Activated CD4-positive, CD25-positive, alpha-beta regulatory T cell (primary cell): ENCODE results near the gene PDGFA.

Experiments
- DNase-seq, 4 experiments: peaks; one replicate each; lab custom pipeline; 2025; lab: John Stamatoyannopoulos, UW

PDGFA gene

DNA sequence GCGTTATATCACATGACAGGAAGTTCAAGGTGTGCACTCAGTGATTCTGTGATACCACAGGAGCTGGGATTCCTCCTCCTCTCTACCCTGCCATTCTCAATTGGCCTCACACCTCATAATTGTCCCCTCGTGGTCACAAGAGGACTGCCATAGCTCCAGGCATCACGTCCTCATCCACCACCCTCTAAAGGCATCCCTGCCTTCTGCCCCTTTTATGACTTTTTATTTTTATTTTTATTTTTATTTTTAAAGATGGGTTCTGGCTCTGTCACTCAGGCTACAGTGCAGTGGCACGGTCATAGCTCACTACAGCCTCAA, 47.0 kb downstream of the PDGFA start:
- no peak for DNase-seq

DNA sequence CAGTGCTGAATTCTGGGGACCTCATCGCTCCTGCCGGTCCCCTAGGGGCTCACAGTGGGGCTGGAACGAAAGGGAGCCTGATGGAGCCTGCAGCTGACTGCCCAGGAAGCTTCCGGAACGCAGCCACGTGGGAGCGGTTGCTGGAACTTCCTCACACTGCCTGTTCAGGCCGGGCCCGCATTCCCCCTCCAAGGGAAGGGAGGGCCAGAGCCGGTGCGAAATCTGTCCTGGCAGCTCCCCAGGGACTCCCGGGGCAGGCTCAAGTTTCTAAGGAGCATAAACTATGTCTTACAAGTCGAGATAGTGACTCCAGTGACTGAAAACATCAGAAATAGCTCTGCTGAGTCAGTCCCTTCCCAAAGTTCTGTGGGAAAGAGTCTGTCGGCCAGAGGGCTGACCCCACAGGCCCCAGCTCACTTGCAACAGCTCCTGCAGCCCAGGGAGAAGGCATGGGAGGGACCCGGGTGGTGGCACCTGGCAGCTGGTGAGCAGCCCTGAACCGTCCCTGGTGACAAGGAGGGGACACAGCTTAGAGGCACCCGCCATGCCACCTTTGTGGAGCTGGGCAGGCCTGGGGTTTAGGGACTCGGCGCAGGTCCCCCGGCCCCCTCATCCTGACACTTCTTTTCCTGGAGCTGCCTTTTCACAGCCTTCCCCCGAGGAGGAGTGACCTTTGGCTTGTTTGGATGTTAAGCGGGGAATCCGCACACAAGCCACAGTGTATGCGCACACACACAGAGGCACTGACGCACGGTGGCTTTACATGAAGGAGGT, 47.6 kb downstream of the PDGFA start:
- DNase-seq: no peak

DNA sequence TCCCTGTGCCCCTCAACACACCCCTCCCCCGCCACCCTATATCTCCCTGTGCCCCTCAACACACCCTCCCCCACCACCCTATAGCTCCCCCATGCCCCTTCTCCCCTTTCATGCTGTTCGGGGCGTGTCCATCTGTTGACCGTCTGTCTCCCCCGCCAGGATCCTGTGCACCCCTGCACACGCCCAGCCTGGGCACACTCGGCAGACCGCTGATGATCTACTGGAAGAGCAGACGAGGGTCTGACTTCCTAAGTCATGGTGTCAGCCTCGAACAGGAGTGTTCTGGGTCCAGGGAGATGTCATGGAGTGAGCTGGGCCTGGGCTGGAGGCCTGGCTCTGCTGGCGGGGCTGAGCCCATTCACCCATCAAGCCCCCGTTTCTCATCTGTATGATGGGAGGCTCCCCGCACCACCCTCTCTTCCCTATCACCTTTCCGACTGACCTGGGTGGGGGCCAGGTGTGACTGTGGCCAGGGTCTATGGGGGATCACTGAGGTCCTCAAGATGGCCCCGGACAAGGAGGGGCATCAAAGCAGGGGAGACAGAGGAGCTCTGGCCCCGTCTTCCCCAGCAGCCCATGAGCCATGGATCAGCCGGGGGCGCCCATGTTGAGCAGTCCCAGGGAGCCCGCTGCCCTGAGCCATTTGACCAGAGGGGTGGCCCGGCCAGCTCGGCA, 48.3 kb downstream of the PDGFA start:
- DNase-seq: no peak

DNA sequence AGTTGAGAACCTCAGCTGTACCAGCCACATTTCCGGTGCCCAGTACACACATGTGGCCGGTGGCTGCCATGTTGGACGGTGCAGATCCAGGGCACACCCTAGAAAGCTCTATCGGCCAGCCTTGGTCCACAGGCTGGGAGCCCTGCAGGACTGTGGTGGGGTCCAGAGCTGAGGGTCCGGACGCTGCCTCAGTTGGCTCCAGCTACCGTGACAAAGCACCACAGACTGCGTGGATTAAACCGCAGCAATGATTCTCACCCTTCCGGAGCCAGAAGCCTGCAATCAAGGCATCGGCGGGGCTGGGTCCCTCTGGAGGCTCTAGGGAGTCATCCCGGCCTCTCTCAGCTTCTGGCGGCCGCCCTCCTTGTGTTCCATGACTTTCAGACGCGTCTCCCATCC, 50.1 kb downstream of the PDGFA start:
- no peak for DNase-seq

DNA sequence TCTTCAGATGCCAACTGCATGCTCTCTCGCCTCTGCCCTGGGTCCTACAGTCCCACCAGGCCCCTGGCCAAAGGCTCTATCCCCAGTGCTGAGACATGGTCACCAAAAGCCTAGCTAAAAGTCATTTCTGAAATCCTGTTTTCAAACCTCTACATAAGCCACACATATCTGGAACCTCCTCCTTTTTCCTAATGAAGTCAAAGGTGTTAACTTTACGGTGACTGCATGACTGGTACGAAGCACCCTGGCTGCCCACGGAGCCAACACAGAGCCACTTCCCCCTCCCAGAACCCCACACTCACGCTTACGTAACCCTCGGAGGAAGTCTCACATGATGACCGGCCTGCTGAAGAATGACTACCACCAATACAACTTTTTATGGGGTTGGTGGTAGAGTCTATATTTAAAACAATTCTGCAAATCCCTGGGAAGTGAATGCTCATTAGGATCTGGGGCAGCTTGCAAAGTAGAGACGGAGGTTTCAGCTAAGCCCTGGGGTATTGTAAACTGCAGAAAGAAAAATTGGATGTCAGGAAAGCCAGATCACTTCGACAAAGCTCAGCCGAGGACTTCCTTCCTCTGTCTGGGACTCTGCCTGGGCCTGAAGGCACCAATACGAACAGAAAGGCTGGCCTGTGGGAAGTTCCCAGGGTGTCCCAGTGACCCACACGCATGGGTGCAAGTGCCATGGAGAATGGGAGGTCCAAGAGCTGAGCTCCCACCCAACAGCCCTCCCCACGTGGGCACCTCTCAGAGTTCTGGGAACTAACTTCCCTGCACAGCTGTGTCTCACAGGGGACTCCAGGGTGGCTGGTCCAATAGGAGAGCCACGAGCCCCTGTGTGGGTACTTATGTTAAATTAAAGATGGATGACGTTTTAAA, 50.7 kb downstream of the PDGFA start:
- DNase-seq: no peak

DNA sequence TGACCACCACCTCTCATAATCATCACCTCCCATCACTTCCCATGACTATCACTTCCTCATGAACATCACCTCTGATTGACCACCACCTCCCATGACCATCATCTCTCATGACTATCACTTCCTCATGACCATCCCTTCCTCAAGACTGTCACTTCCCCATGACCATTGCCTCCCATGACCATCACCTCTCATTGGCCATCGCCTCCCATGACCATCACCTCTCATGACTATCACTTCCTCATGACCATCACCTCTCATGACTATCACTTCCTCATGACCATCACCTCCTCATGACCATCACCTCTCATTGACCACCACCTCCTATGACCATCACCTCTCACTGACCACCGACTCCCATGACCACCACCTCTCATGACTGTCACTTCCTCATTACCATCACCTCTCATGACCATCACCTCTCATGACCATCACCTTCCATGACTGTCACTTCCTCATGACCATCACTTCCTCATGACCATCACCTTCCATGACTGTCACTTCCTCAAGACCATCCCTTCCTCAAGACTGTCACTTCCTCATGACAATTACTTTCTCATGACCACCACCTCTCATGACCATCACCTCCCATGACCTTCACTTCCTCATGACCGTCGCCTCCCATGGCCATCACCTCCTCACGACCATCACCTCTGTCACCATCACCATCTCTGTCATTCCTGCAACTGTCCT, 51.6 kb downstream of the PDGFA start:
- DNase-seq: no peak

DNA sequence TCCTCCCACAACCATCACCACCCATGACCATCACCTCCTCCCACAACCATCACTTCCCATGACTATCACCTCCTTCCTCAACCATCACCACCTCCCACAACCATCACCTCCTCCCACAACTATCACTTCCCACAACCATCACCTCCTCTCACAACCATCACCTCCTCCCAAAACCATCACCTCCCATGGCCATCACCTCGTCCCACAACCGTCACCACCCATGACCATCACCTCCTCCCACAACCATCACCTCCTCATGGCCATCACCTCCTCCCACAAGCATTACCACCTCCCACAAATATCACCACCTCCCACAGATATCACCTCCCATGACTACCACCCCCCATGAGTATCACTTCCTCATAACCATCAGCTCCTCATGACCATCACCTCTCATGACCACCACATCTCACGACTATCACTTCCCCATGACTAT, 52.2 kb downstream of the PDGFA start:
- DNase-seq: no peak

DNA sequence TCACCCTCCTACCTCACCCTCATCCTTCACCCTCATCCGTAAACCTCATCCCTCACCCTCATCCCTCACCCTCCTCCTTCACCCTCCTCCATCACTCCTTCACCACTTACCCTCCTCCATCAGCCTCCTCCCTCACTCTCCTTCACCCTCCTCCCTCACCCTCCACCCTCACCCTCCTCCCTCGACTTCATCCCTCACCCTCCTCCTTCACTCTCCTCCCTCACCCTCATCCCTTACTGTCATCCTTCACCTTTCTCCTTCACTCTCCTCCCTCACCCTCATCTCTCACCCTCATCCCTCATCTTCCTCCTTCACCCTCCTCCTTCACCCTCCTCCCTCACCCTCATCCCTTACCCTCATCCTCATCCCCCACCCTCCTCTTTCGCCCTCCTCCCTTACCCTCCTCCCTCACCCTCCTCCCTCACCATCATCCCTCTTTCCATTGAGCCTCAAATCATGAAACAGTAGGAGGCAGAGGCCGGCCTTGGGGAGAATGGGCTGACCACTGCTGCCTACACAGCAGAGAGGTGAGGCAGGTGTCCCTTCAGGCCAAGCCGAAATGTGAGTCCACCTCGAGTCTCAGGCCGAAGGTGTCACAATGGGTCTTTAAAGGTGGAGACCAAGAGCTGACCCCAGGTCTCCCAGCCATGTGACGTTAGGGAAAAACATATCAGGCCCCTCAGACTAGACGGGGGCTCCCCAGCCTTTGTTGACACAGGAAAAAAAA, 53.0 kb downstream of the PDGFA start:
- DNase-seq: no peak

DNA sequence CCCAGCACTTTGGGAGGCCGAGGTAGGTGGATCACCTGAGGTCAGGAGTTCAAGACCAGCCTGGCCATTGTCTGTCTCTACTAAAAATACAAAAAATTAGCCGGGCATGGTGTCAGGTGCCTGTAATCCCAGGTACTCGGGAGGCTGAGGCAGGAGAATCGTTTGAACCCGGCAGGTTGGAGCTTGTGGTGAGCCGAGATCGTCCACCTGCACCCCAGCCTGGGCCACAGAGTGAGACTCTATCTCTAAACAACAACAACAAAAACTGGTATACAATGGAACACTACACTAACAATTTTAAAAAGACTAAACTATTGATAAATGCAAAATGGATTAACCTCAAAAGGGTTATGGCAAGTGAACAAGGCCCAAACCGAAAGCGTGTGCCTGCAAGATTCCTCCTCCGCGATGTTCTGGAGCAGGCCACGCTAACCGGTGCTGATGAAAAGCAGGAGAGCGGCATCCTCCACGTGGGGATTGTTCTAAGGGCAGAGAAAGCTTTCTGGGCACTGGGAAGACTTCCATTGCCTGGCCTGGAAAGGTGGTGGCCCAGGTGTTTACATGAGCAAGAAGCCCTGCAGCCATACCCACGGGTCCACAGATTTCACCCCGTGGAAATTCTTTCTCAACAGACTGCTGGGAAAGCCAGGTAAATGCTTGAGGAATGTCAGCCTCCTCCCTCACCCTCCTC, 53.8 kb downstream of the PDGFA start:
- DNase-seq: no peak

DNA sequence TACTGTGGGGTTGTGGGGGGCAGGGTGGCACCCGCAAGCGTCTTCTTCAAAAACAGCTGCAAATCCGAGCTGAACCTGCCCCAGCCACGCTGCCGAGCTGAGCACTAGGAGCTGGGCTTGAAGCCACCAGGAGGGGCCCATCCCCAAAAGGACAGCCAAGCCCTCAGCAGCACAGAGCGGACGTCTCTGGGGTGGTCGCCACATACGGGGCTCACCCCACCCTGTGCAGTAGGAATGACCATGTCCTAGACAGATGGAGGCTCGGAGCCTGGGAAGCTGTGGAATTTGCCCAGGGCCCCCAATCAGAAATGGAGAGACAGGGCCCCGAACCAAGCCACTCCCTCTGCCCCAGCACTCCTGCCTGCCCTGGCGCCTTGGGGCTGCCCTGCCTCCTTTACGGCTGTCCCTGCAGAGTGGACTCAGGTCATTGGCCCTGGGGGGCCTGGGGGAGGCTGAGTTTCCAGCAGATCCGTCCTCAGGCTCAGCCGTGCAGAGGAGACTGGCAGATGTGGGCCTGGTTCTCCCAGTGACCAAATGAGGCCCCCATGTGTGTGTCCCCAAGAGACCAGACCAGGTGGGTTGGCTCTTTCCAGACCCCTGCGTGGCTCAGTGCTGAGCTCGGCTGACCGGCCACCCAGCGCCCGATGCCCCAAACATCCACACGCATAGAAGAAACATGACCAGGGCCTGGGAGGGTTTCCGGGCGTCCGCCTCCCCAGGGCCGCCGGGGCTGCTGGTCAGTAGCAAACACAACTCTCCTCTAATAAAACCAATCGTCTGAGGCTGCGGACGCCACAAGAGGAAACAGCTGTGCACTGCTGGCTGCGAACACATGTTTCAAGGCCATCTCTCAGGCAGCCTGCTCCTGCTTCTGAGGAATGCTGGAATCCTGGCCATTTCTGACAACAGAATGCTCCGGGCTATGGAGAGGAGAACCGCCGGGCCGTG, 54.9 kb downstream of the PDGFA start:
- DNase-seq: no peak

DNA sequence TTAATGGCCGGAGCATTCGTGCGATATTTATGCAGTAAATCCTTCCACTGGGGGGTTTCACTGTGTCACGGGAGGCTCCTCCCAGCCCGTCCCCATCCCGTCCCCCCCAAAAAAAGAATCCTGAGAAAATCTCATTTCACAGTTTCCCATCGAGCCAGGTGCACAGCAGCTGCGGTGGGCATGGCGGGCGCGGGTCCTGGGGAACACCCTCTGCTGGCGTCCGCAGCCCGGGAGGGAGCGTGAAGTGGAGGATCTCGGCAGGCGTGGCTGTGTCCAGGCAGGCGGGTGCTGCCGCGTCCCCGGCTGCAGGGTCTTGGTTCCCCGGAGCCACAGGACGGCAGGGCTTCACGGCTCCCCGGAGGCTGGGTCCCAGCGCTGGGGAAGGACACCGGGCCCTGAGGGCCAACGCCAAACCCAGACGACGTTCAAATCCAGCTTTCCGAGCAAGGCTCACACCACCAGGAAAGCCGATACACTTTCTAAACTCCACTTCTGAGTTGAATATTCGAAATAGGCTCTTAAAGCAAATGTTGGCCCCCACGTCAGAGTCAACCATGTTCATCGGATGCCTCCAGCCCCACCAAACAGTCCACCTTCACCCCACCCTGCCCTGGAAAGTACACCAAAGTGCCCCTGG, 55.7 kb downstream of the PDGFA start:
- DNase-seq: no peak

DNA sequence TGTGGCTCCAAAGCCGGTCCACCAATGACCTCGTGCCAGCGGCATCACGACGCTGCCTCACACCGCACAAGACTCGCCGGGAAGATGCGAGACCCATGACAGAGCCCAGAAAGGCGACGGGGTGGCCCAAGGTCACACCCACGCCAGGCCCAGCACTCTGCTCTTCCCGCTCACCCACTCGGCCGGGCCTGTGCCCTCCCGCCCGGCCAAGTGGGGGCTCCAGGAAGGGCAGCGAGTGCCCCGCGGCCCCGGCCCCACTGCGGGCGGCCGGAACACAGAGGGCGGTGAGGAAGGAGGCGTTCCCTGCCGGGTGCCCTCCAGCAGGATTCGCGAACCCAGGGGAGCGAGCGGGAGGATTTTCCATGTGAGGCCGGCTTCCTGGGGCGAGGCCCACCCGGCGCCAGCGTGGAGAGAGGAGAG, 56.3 kb downstream of the PDGFA start:
- no peak for DNase-seq

DNA sequence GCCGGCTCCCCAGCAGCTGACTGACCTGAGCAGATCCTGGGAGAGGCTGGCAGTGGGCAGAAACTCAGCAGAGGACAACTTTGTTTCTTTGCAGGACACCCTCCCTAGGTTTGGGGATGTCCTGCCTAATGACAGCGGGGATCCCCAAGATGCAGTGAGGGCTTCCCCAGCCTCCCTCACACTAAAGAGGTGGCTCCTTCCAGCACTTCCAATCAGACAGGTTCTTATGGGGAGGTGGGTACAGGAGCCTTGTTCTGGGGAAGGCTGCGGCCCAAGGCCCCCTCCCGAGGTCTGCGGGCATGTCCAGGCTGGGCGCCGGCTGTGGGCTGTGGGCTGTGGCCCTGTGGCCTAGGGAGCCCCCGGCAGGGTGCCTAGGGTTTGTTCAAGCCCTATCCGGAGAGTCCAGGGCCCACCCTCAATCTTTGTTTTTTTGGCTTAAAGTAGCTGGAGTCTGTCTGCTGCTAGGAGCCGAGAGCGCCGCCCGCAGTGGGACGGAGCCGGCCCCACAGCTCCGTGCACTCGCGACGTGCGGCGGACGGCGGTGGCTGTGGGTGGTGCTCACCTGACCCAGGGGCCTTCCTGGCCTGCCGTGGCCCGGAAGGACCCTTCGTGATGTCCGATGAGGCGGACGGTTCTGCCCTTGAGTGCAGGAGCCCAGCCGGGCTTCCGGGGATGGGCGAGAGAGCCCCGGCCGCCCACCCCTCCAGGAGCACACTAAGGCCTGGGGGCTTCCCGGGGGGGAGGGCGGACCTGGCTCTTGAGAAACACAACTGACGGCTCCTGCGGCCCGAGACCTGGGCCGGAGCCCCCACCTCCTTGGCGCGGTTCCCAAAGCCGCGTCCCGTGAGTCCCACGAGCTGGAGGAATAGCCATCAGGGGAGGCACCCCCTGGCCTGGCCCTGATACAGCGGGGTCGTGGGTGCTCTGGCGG, 57.2 kb downstream of the PDGFA start:
- DNase-seq: no peak

DNA sequence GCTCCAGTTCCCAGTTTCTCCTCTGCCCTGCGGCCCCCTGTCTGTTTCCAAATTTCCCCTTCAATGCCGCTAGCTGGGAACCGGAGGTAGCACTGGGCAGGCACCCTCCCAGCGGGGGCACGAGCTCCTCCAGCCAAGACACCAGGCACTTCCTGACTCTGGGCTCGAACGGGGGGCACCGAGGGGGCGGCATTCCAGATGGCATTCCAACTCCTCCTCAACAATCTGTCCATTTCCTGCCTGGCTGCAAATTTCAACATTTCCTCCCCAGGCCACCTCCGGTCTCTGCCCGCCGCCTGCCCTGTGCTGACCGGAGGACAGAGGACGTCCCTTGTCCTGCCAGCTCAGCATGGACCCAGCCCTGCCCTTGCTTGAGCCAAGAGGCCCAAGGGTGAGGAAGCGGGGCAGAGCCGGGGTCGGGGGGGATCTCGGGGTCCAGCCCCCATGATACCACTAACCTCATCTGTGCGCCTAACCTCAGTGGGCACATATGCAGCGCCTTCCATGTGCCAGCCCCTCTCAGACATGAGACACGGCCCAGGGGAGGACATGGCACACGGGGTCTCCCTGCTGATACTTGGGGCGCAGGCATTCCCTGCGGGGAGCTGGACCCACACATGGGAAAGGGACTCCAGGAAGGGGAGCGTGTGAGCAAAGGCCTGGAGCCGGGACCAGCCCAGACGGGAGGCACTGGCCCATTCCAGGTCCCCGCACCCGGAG, 58.0 kb downstream of the PDGFA start:
- no peak for DNase-seq

DNA sequence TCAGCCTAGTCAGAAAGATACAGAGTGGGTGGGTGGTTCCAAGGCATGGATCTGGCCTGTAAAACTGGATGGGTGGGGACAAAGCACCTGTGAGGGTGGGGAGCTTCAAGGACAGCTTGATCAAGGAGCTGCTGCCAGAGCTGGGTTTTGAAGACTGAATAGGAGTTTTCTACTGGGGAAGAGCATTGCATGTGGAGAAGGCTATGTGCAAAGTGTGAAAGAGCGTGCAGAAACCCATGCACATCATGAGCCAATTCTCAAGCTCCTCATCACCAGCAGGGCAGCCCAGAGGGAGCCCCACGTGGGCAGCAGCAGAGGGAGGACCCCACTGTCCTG, 58.6 kb downstream of the PDGFA start:
- no peak for DNase-seq

DNA sequence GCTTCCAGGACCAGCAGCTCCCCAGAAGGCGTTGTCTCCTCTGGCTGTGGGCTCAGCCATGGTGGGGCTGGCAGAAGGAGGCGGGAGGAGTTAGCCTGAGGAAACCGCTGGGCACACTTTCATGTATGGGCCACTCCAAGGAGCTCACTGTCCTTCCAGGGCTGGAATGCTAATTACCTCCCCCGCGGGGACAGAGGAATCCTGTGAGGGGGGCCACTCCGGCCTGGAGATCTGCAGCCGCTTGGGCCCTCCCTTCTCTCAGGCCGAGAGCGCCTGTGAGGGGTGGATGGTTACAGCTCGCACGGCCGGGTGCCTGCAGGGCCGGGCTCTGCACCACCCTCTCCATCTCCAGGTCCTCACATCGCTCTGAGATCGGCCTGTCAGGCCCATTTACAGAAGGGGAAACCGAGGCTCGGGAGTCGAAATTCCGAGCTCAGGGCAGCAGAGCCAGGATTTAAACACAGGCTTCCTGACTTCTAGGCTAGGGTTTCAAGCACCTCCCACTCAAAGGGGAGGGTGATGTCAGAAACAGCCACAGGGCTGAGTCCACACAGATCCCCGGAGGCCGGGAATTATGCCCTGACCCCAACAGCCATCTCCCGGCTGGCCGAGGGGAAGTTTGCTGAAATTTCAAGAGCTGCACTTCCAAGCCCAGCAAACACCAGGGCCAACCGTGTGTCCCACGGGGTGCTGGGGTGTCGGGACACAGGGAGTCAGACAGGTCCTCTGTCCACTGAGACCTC, 59.1 kb downstream of the PDGFA start:
- DNase-seq: no peak
